Measurements from ENCODE around the gene NPPA. TPM values are rescaled to one million over a fixed set of nuclear protein-coding genes. Genes with fewer than 3 reads are reported as not detected.
A peak's percentile ranks its signal among the peaks of the same experiment; 100 is the strongest.

The NPPA gene
- total and polyA plus RNA-seq, 9 of the 15 experiments (the other 6 are each of a cell fraction or from before 2014, with no cell fraction given): not detected

GRCh38 chr1:11800756-11801433 is 46.7 kb downstream of the NPPA start (continued):
- TF ChIP-seq ZBTB40 (IDR thresholded peaks at IDR 0.05): no peak
- TF ChIP-seq ZBTB40 (CRISPR knock-in tag; IDR thresholded peaks at IDR 0.05): no peak
- TF ChIP-seq XRCC3 (IDR thresholded peaks at IDR 0.05): no peak
- no peak for TF ChIP-seq TRIM24 (IDR thresholded peaks at IDR 0.05)
- TF ChIP-seq ZNF511 (CRISPR knock-in tag; IDR thresholded peaks at IDR 0.05): 0 out of 2 replicates have a peak, but pooled peaks have one; percentile 24
- no peak for TF ChIP-seq SREBF2 (CRISPR knock-in tag; IDR thresholded peaks at IDR 0.05)
- 0 out of 2 replicates have a peak, but pooled peaks have one; percentile 25 for TF ChIP-seq ZC3H11A (IDR thresholded peaks at IDR 0.05; ENCODE audit: low read depth, low read length)
- TF ChIP-seq CCAR2 (IDR thresholded peaks at IDR 0.05; ENCODE audit: low read depth, low read length): no peak
- peak; percentile 50; the same call in 1 of the 2 replicates for TF ChIP-seq TFAP4 (CRISPR knock-in tag; IDR thresholded peaks at IDR 0.05; ENCODE audit: borderline replicate concordance)
- no peak for TF ChIP-seq SAFB2 (IDR thresholded peaks at IDR 0.05; ENCODE audit: borderline replicate concordance, low read depth, low read length, severe bottlenecking)
- TF ChIP-seq HES1 (IDR thresholded peaks at IDR 0.05; ENCODE audit: low read depth): no peak
- peak; percentile 70 for TF ChIP-seq WHSC1 (IDR thresholded peaks at IDR 0.05; ENCODE audit: low read length)
- TF ChIP-seq ZNF146 (CRISPR knock-in tag; IDR thresholded peaks at IDR 0.05; ENCODE audit: unreplicated experiment): no peak
- TF ChIP-seq ZNF444 (CRISPR knock-in tag; IDR thresholded peaks at IDR 0.05): no peak
- no peak for TF ChIP-seq NFIX (CRISPR knock-in tag; IDR thresholded peaks at IDR 0.05; ENCODE audit: low read depth)
- no peak for TF ChIP-seq GATAD2B (IDR thresholded peaks at IDR 0.05; ENCODE audit: borderline replicate concordance)
- no peak for TF ChIP-seq RAD21 (CRISPR knock-in tag; conservative IDR thresholded peaks at IDR 0.05 in 1 of 2, IDR thresholded peaks at IDR 0.05 in 1 of 2)
- no peak for TF ChIP-seq TARDBP (IDR thresholded peaks at IDR 0.05)

Measured in K562 (cell line).